ENCODE results near the gene TRIM38.

DNA sequence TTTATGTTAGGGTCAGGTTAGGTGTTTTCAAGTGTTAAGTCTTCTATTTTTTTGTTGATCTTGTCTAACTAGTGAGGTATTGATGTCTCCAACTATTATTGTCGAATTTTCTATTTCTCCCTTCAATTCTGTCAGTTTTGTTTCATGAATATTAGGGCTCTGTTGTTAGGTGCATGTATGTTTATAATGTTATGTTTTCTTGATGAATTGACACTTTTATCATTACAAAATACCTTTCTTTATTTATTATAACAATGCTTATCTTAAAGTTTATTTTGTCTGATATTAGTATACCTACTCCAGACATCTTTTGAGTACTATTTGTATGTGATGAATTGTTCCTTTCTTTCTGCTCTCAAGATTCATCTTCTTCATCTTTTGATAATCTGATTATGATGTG, 12.9 kb upstream of the TRIM38 start:
- TF ChIP-seq POLR2AphosphoS5 (IDR thresholded peaks at IDR 0.05; ENCODE audit: borderline replicate concordance, low read depth, low read length) (no peak), EZH2 (IDR thresholded peaks at IDR 0.05) (no peak), FOXP2 (optimal IDR thresholded peaks at IDR 0.05; ENCODE audit: control extremely low read depth, extremely low read length, insufficient read depth) (no peak)

All from SK-N-MC (cell line).